Measurements from ENCODE around the gene PTRH1. TPM values are rescaled to one million over a fixed set of nuclear protein-coding genes. Genes with fewer than 3 reads are reported as not detected.

Gene PTRH1
- total RNA-seq, 4 donors from 2014 or later = 16.9 to 38.6 (median 26.3) TPM

GRCh38 chr9:127729522-127730256, 14.2 kb upstream of the PTRH1 start:
- H3K4me3 ChIP-seq = no peak overlapping the region
- H3K4me1 ChIP-seq = peaks cover 6 to 7% of the 10 kb centered on the region in 2 donors
- DNase-seq (no peak), ATAC-seq (no peak)
- H3K27ac ChIP-seq = no peak overlapping the region
- in situ Hi-C loops (cut with MboI; ENCODE audit: low sequenced_read_pairs in 4 of 4) = loop anchor here (5.0 to 10.0 kb wide), 7 partner anchors 55 to 235 kb away; partner anchors contain the start of gene CDK9 (in 1 of the 4)
- intact Hi-C loops (cut with DNase I; ENCODE audit: low total_unique reads) = no loop called here
- H3K27me3 ChIP-seq = no peaks in the 10 kb centered on the region
- no peaks in the 10 kb centered on the region for H3K9me3 ChIP-seq
- H3K36me3 ChIP-seq = peaks cover 0 to 18% of the 10 kb centered on the region in 2 donors
- TF ChIP-seq POLR2A (IDR thresholded peaks at IDR 0.05) (no peak), CTCF (IDR thresholded peaks at IDR 0.05 in 4 of 5, conservative IDR thresholded peaks at IDR 0.05 in 1 of 5) (no peak)

GRCh38 chr9:127728808-127729207, 13.3 kb upstream of the PTRH1 start:
- no peaks in the 10 kb centered on the region for H3K27me3 ChIP-seq
- ATAC-seq = no peak
- intact Hi-C loops (cut with DNase I; ENCODE audit: low total_unique reads) = no loop called here
- TF ChIP-seq POLR2A (IDR thresholded peaks at IDR 0.05) = no peak
- TF ChIP-seq CTCF (IDR thresholded peaks at IDR 0.05 in 4 of 5, conservative IDR thresholded peaks at IDR 0.05 in 1 of 5) = no peak
- H3K36me3 ChIP-seq = peaks cover 0 to 18% of the 10 kb centered on the region in 2 donors
- no peak overlapping the region for H3K27ac ChIP-seq
- no peak overlapping the region for H3K4me3 ChIP-seq
- H3K4me1 ChIP-seq = peaks cover 0 to under 1% of the 10 kb centered on the region in 2 donors
- no peaks in the 10 kb centered on the region for H3K9me3 ChIP-seq
- DNase-seq = no peak
- in situ Hi-C loops (cut with MboI; ENCODE audit: low sequenced_read_pairs in 4 of 4) = loop anchor here in 1 of 4 donors (10.0 kb wide), 1 partner anchor 234 kb away; no protein-coding TSS in a partner anchor

GRCh38 chr9:127726871-127727270, 11.4 kb upstream of the PTRH1 start:
- intact Hi-C loops (cut with DNase I; ENCODE audit: low total_unique reads) (no loop called here), in situ Hi-C loops (cut with MboI; ENCODE audit: low sequenced_read_pairs in 4 of 4) (loop anchor here in 1 of 4 donors (10.0 kb wide), 1 partner anchor 232 kb away; no protein-coding TSS in a partner anchor)
- no peaks in the 10 kb centered on the region for H3K9me3 ChIP-seq
- no peak for DNase-seq
- no peaks in the 10 kb centered on the region for H3K4me1 ChIP-seq
- ATAC-seq = no peak
- H3K4me3 ChIP-seq = no peak overlapping the region
- H3K27me3 ChIP-seq = no peaks in the 10 kb centered on the region
- H3K36me3 ChIP-seq = peaks cover 0 to 4% of the 10 kb centered on the region in 2 donors
- TF ChIP-seq CTCF (IDR thresholded peaks at IDR 0.05 in 4 of 5, conservative IDR thresholded peaks at IDR 0.05 in 1 of 5) = no peak
- TF ChIP-seq POLR2A (IDR thresholded peaks at IDR 0.05) = no peak
- no peak overlapping the region for H3K27ac ChIP-seq

- ATAC-seq = no peak
- H3K27ac ChIP-seq = no peak overlapping the region
Observed at GRCh38 chr9:127724012-127724411, 8.5 kb upstream of the PTRH1 start.

More at GRCh38 chr9:127724012-127724411, 8.5 kb upstream of the PTRH1 start:
- H3K4me1 ChIP-seq = no peaks in the 10 kb centered on the region
- H3K4me3 ChIP-seq = no peak overlapping the region
- intact Hi-C loops (cut with DNase I; ENCODE audit: low total_unique reads) = no loop called here
- H3K9me3 ChIP-seq = no peaks in the 10 kb centered on the region
- DNase-seq = no peak
- no peak for TF ChIP-seq CTCF (IDR thresholded peaks at IDR 0.05 in 4 of 5, conservative IDR thresholded peaks at IDR 0.05 in 1 of 5)
- TF ChIP-seq POLR2A (IDR thresholded peaks at IDR 0.05) = no peak
- no peaks in the 10 kb centered on the region for H3K36me3 ChIP-seq
- in situ Hi-C loops (cut with MboI; ENCODE audit: low sequenced_read_pairs in 4 of 4) = loop anchor here in 1 of 4 donors (10.0 kb wide), 1 partner anchor 229 kb away; no protein-coding TSS in a partner anchor
- H3K27me3 ChIP-seq = no peaks in the 10 kb centered on the region
